Measurements from ENCODE around the gene GPC3. TPM values are rescaled to one million over a fixed set of nuclear protein-coding genes. Genes with fewer than 3 reads are reported as not detected.

The GPC3 gene
- total RNA-seq, 1 donor from 2014 or later, result 306 TPM

- Histone ChIP-seq H3K4me3 (ENCODE audit: low read length in 3 of 3) (no peak overlapping the region), H3K36me3 (ENCODE audit: control insufficient read depth in 3 of 3, insufficient read depth in 3 of 3, low read length in 3 of 3) (no peaks in the 10 kb centered on the region), H3K4me1 (ENCODE audit: control insufficient read depth in 3 of 3, insufficient read depth in 3 of 3, low read length in 3 of 3) (peaks cover 0 to 3% (median 0%) of the 10 kb centered on the region in 3 donors), H3K9me3 (ENCODE audit: control insufficient read depth in 3 of 3, low read length in 3 of 3) (no peaks in the 10 kb centered on the region), H3K27me3 (ENCODE audit: control insufficient read depth in 3 of 3, insufficient read depth in 3 of 3, low read length in 3 of 3) (peaks cover 0 to 2% (median 0%) of the 10 kb centered on the region in 3 donors), H3K9ac (ENCODE audit: low read depth in 1 of 3, low read length in 3 of 3) (no peak overlapping the region), H3K27ac (ENCODE audit: low read depth, low read length) (no peak overlapping the region)
Observed at GRCh38 chrX:133674726-133675470, 310.5 kb downstream of the GPC3 start.

DNA sequence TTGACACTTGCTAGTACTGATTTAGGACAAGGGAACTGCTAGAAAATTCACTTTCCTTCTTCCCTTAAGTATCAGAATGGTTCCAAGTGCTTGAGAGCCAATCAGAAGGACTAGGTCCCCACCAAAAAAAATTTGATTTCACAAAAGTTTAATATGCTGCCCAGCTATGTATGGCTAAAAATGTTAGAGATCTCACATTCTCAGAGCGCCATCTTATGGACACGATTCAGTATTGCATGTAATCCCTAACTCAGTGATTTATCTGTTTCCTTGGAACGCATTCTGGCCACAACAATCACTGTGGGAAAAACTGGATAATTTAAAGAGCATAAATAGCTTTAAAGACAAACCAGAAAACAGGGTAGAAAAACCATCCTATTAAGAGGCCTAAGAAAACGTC lies 315.0 kb downstream of the GPC3 start:
- H3K4me3 ChIP-seq (ENCODE audit: low read length in 3 of 3), result no peak overlapping the region
- H3K4me1 ChIP-seq (ENCODE audit: control insufficient read depth in 3 of 3, insufficient read depth in 3 of 3, low read length in 3 of 3), result peaks cover 0 to 3% (median 0%) of the 10 kb centered on the region in 3 donors
- H3K36me3 ChIP-seq (ENCODE audit: control insufficient read depth in 3 of 3, insufficient read depth in 3 of 3, low read length in 3 of 3), result no peaks in the 10 kb centered on the region
- H3K27me3 ChIP-seq (ENCODE audit: control insufficient read depth in 3 of 3, insufficient read depth in 3 of 3, low read length in 3 of 3), result peaks cover 0 to 5% (median 0%) of the 10 kb centered on the region in 3 donors
- no peak overlapping the region for H3K9ac ChIP-seq (ENCODE audit: low read depth in 1 of 3, low read length in 3 of 3)
- no peaks in the 10 kb centered on the region for H3K9me3 ChIP-seq (ENCODE audit: control insufficient read depth in 3 of 3, low read length in 3 of 3)
- no peak overlapping the region for H3K27ac ChIP-seq (ENCODE audit: low read depth, low read length)

GRCh38 chrX:133669214-133669613 lies 316.2 kb downstream of the GPC3 start:
- Histone ChIP-seq H3K27ac (ENCODE audit: low read depth, low read length) (no peak overlapping the region), H3K27me3 (ENCODE audit: control insufficient read depth in 3 of 3, insufficient read depth in 3 of 3, low read length in 3 of 3) (peaks cover 0 to 5% (median 0%) of the 10 kb centered on the region in 3 donors), H3K36me3 (ENCODE audit: control insufficient read depth in 3 of 3, insufficient read depth in 3 of 3, low read length in 3 of 3) (no peaks in the 10 kb centered on the region), H3K9me3 (ENCODE audit: control insufficient read depth in 3 of 3, low read length in 3 of 3) (no peaks in the 10 kb centered on the region), H3K9ac (ENCODE audit: low read depth in 1 of 3, low read length in 3 of 3) (no peak overlapping the region), H3K4me3 (ENCODE audit: low read length in 3 of 3) (no peak overlapping the region), H3K4me1 (ENCODE audit: control insufficient read depth in 3 of 3, insufficient read depth in 3 of 3, low read length in 3 of 3) (peaks cover 0 to 3% (median 0%) of the 10 kb centered on the region in 3 donors)

DNA sequence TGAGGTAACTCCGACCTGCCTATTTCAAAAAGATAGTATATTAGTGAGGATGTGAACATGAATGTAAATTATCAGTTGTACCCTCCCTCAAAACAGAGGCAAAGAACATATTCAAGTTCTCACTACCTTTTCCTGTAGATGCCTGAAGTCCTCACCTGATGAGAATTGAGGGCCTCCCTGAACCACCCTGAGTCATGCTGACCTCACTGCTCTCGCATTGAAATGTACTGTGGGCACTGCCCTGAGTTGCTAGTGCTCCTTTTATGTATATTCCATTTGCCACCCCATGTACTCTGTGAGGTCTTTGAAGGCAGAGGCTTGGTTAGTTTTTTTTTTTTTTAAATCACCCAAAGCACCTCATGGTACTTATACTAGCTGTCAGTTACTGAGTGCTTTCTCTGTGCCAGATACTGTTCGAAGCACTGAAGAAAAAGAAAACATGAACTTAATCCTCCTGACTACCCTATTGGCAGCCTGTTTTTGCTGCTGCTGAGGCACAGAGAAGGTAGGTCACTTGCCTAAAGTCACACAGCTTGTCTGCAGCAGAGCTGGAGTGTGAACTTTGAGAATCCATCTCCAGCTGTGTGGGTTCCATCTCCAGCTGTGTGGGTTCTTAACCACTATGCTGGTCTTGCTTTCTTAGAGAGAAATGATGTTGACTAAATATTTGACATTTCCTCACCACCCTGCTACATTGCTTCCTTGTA lies 317.0 kb downstream of the GPC3 start:
- Histone ChIP-seq H3K27ac (ENCODE audit: low read depth, low read length) (no peak overlapping the region), H3K36me3 (ENCODE audit: control insufficient read depth in 3 of 3, insufficient read depth in 3 of 3, low read length in 3 of 3) (no peaks in the 10 kb centered on the region), H3K9ac (ENCODE audit: low read depth in 1 of 3, low read length in 3 of 3) (no peak overlapping the region), H3K9me3 (ENCODE audit: control insufficient read depth in 3 of 3, low read length in 3 of 3) (no peaks in the 10 kb centered on the region), H3K27me3 (ENCODE audit: control insufficient read depth in 3 of 3, insufficient read depth in 3 of 3, low read length in 3 of 3) (peaks cover 0 to 5% (median 0%) of the 10 kb centered on the region in 3 donors), H3K4me1 (ENCODE audit: control insufficient read depth in 3 of 3, insufficient read depth in 3 of 3, low read length in 3 of 3) (peaks cover 0 to 3% (median 0%) of the 10 kb centered on the region in 3 donors), H3K4me3 (ENCODE audit: low read length in 3 of 3) (no peak overlapping the region)

- Histone ChIP-seq H3K4me1 (ENCODE audit: control insufficient read depth in 3 of 3, insufficient read depth in 3 of 3, low read length in 3 of 3) (peaks cover 0 to 3% (median 0%) of the 10 kb centered on the region in 3 donors), H3K27ac (ENCODE audit: low read depth, low read length) (no peak overlapping the region), H3K36me3 (ENCODE audit: control insufficient read depth in 3 of 3, insufficient read depth in 3 of 3, low read length in 3 of 3) (no peaks in the 10 kb centered on the region), H3K27me3 (ENCODE audit: control insufficient read depth in 3 of 3, insufficient read depth in 3 of 3, low read length in 3 of 3) (peaks cover 0 to 5% (median 0%) of the 10 kb centered on the region in 3 donors), H3K9ac (ENCODE audit: low read depth in 1 of 3, low read length in 3 of 3) (no peak overlapping the region), H3K9me3 (ENCODE audit: control insufficient read depth in 3 of 3, low read length in 3 of 3) (no peaks in the 10 kb centered on the region), H3K4me3 (ENCODE audit: low read length in 3 of 3) (no peak overlapping the region)
Observed at GRCh38 chrX:133666256-133666655, 319.1 kb downstream of the GPC3 start.

- H3K27ac ChIP-seq (ENCODE audit: low read depth, low read length), result no peak overlapping the region
- no peak overlapping the region for H3K4me3 ChIP-seq (ENCODE audit: low read length in 3 of 3)
- no peak overlapping the region for H3K9ac ChIP-seq (ENCODE audit: low read depth in 1 of 3, low read length in 3 of 3)
- peaks cover 0 to 6% (median 0%) of the 10 kb centered on the region in 3 donors for H3K4me1 ChIP-seq (ENCODE audit: control insufficient read depth in 3 of 3, insufficient read depth in 3 of 3, low read length in 3 of 3)
- no peaks in the 10 kb centered on the region for H3K27me3 ChIP-seq (ENCODE audit: control insufficient read depth in 3 of 3, insufficient read depth in 3 of 3, low read length in 3 of 3)
- H3K36me3 ChIP-seq (ENCODE audit: control insufficient read depth in 3 of 3, insufficient read depth in 3 of 3, low read length in 3 of 3), result no peaks in the 10 kb centered on the region
- no peaks in the 10 kb centered on the region for H3K9me3 ChIP-seq (ENCODE audit: control insufficient read depth in 3 of 3, low read length in 3 of 3)
Observed at GRCh38 chrX:133661962-133662839, 323.2 kb downstream of the GPC3 start.

- no peak overlapping the region for H3K27ac ChIP-seq (ENCODE audit: low read depth, low read length)
- peaks cover 0 to 6% (median 0%) of the 10 kb centered on the region in 3 donors for H3K4me1 ChIP-seq (ENCODE audit: control insufficient read depth in 3 of 3, insufficient read depth in 3 of 3, low read length in 3 of 3)
- no peak overlapping the region for H3K9ac ChIP-seq (ENCODE audit: low read depth in 1 of 3, low read length in 3 of 3)
- no peaks in the 10 kb centered on the region for H3K9me3 ChIP-seq (ENCODE audit: control insufficient read depth in 3 of 3, low read length in 3 of 3)
- no peak overlapping the region for H3K4me3 ChIP-seq (ENCODE audit: low read length in 3 of 3)
- no peaks in the 10 kb centered on the region for H3K27me3 ChIP-seq (ENCODE audit: control insufficient read depth in 3 of 3, insufficient read depth in 3 of 3, low read length in 3 of 3)
- no peaks in the 10 kb centered on the region for H3K36me3 ChIP-seq (ENCODE audit: control insufficient read depth in 3 of 3, insufficient read depth in 3 of 3, low read length in 3 of 3)
Observed at GRCh38 chrX:133660281-133660680, 325.1 kb downstream of the GPC3 start.

DNA sequence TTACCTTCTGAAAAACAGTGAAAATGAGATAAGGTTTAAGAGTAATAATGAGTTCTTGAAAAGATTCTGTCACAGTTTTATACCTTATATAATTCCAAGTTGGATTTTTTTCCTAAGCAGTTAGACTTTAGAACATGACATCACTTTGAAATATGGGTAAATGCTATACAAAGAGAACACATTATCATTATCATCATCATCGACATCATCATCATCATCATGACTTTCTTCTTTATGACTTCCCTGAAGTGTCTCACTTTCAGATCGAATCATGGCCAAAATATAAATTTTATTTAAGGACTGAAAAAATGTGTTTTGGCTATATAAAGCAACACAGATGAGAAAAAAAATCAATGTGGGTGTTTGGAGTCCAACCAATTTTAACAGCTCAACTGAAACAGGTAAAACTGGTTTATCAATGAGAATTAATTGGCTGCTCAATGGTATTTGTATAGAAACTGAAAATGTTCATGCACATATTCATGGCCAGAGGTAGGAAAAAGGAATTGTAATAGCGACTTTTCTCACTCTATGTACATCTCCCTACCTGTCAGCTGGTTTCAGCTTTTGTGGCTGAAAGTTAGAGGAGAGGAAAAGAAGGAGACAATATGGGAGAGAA lies 327.0 kb downstream of the GPC3 start:
- H3K9me3 ChIP-seq (ENCODE audit: control insufficient read depth in 3 of 3, low read length in 3 of 3), result no peaks in the 10 kb centered on the region
- H3K4me1 ChIP-seq (ENCODE audit: control insufficient read depth in 3 of 3, insufficient read depth in 3 of 3, low read length in 3 of 3), result peaks cover 0 to 6% (median 0%) of the 10 kb centered on the region in 3 donors
- H3K27ac ChIP-seq (ENCODE audit: low read depth, low read length), result no peak overlapping the region
- no peaks in the 10 kb centered on the region for H3K27me3 ChIP-seq (ENCODE audit: control insufficient read depth in 3 of 3, insufficient read depth in 3 of 3, low read length in 3 of 3)
- H3K4me3 ChIP-seq (ENCODE audit: low read length in 3 of 3), result no peak overlapping the region
- H3K36me3 ChIP-seq (ENCODE audit: control insufficient read depth in 3 of 3, insufficient read depth in 3 of 3, low read length in 3 of 3), result no peaks in the 10 kb centered on the region
- no peak overlapping the region for H3K9ac ChIP-seq (ENCODE audit: low read depth in 1 of 3, low read length in 3 of 3)
